Hematopoietic multipotent progenitor cell (in vitro differentiated cells): ENCODE data around the gene TMEM263. TPM values are rescaled to one million over a fixed set of nuclear protein-coding genes. Genes with fewer than 3 reads are reported as not detected.
"Not testable (repeated sequence)": the region's sequence is repeated elsewhere in the genome, so short reads cannot be mapped to it uniquely, and the experiment has no call there.

ENCODE experiments used
- DNase-seq, 3 donors: peaks; one replicate each; pipeline ENCODE4 v3.0.0-alpha.2; 2011 to 2015; ENCODE audit warnings: low read depth in 2 of 3, low spot score in 2 of 3
- total RNA-seq: library from RNA; depleted of rRNA; stranded (reverse); fragments of >200 nt; gene quantifications from one replicate; pipeline ENCODE4 v1.2.3, GENCODE V29; 2012

The TMEM263 gene
- total RNA-seq, result 16.4 TPM

GRCh38 chr12:106955377-106956047 is at the start of gene TMEM263:
TSS of gene TMEM263 (plus strand) at chr12:106955907. CDS start at chr12:106967117, 11,210 bp downstream.
- DNase-seq, result peak; percentile 79 to 98 (median 97)

- no peak for DNase-seq
Observed at GRCh38 chr12:106906715-106907114, 49.0 kb upstream of the TMEM263 start.

- no peak for DNase-seq
Observed at GRCh38 chr12:106907411-106907810, 48.3 kb upstream of the TMEM263 start.

- no peak for DNase-seq
Observed at GRCh38 chr12:106907846-106908245, 47.9 kb upstream of the TMEM263 start.

GRCh38 chr12:106908561-106908960 is 47.1 kb upstream of the TMEM263 start:
- DNase-seq, result no peak

GRCh38 chr12:106910202-106910601 is 45.5 kb upstream of the TMEM263 start:
- DNase-seq, result peak in 2 of 3 donors; percentile 81 to 89

- no peak for DNase-seq
Observed at GRCh38 chr12:106911581-106911980, 44.1 kb upstream of the TMEM263 start.

- DNase-seq, result no peak
Observed at GRCh38 chr12:106913456-106913855, 42.3 kb upstream of the TMEM263 start.

- peak in 1 of 3 donors; percentile 39 for DNase-seq
Observed at GRCh38 chr12:106914796-106915634, 40.7 kb upstream of the TMEM263 start.

GRCh38 chr12:106915635-106916026 is 40.1 kb upstream of the TMEM263 start:
- DNase-seq, result no peak

- DNase-seq, result no peak
Observed at GRCh38 chr12:106917503-106917902, 38.2 kb upstream of the TMEM263 start.

GRCh38 chr12:106918746-106919145 is 37.0 kb upstream of the TMEM263 start:
- DNase-seq, result peak in 2 of 3 donors; percentile 31 to 50

GRCh38 chr12:106919910-106920544 is 35.7 kb upstream of the TMEM263 start:
- DNase-seq, result peak; percentile 10 to 69 (median 35)

- DNase-seq, result not testable (repeated sequence)
Observed at GRCh38 chr12:106921976-106922375, 33.7 kb upstream of the TMEM263 start.

GRCh38 chr12:106923594-106923993 is 32.1 kb upstream of the TMEM263 start:
- DNase-seq, result not testable (repeated sequence)

- no peak for DNase-seq
Observed at GRCh38 chr12:106924268-106924861, 31.3 kb upstream of the TMEM263 start.

GRCh38 chr12:106926657-106927056 is 29.1 kb upstream of the TMEM263 start:
- no peak for DNase-seq

GRCh38 chr12:106934277-106934676 is 21.4 kb upstream of the TMEM263 start:
- DNase-seq, result no peak

GRCh38 chr12:106941481-106942156 is 14.1 kb upstream of the TMEM263 start:
- no peak for DNase-seq

- DNase-seq, result no peak
Observed at GRCh38 chr12:106942775-106943174, 12.9 kb upstream of the TMEM263 start.
